IMR-90 (cell line): ENCODE results near the gene FCRL5. TPM values are rescaled to one million over a fixed set of nuclear protein-coding genes. Genes with fewer than 3 reads are reported as not detected.

ENCODE experiments used
- ATAC-seq: fragments of 200-7000 bp; cut with Tn5 transposase; 2 replicates; pipeline ENCODE4 v1.9.1; 2020; ENCODE audit warnings: low read depth, mild to moderate bottlenecking, moderate library complexity
- BruUV-seq: library from RNA; stranded (reverse); fragments of 400-500 nt; replicated peaks from 2 replicates; lab custom pipeline; 2021; lab: Mats Ljungman, UMichigan
- CTCF ChIA-PET: fragments of 300-600 bp; formaldehyde crosslinking; extraction: SDS; loops from one replicate; lab custom pipeline; 2021; ENCODE audit warnings: antibody characterized with exemption; lab: Yijun Ruan, JAX
- POLR2A ChIA-PET: fragments of 300-600 bp; sonication (Branson Sonifier 250); formaldehyde crosslinking; loops from one replicate; lab custom pipeline; 2022; ENCODE audit warnings: antibody characterized with exemption; ENCODE audit not compliant: unreplicated experiment; lab: Charles Lee
- DNase-seq: peaks from one replicate; pipeline ENCODE4 v3.0.0; 2013
- H2AFZ ChIP-seq: replicated peaks from 2 replicates; pipeline ENCODE3; 2013; ENCODE audit warnings: low read length, mild to moderate bottlenecking; ENCODE audit not compliant: poor library complexity
- H2AK5ac ChIP-seq: 2 replicates; pipeline ENCODE4 v1.6.1; 2013; ENCODE audit warnings: low read depth, low read length, inconsistent platforms
- H2AK9ac ChIP-seq: replicated peaks from 2 replicates; pipeline ENCODE3; 2013; ENCODE audit warnings: mild to moderate bottlenecking, low read depth, low read length, moderate library complexity; ENCODE audit not compliant: poor library complexity
- H2BK120ac ChIP-seq: 2 replicates; pipeline ENCODE4 v1.6.1; 2013; ENCODE audit warnings: low read depth, low read length, inconsistent platforms
- H2BK15ac ChIP-seq: 3 replicates; pipeline ENCODE4 v1.6.1; 2013; ENCODE audit warnings: low read depth, low read length, inconsistent platforms
- H2BK20ac ChIP-seq: 2 replicates; pipeline ENCODE4 v1.6.1; 2013; ENCODE audit warnings: low read depth, mild to moderate bottlenecking, inconsistent platforms, low read length, moderate library complexity
- H2BK5ac ChIP-seq: 2 replicates; pipeline ENCODE4 v1.6.1; 2013; ENCODE audit warnings: mild to moderate bottlenecking, low read depth, low read length, inconsistent platforms; ENCODE audit not compliant: poor library complexity, severe bottlenecking
- H3K14ac ChIP-seq: replicated peaks from 2 replicates; pipeline ENCODE4 v1.6.1; 2013; ENCODE audit warnings: low read depth, low read length, inconsistent platforms
- H3K18ac ChIP-seq: 2 replicates; pipeline ENCODE4 v1.6.1; 2013; ENCODE audit warnings: low read depth, low read length, control low read depth
- H3K23ac ChIP-seq: 2 replicates; pipeline ENCODE4 v1.6.1; 2013; ENCODE audit warnings: low read depth, low read length, inconsistent platforms
- H3K27ac ChIP-seq: 2 replicates; pipeline ENCODE4 v1.5.1; 2013; ENCODE audit warnings: mild to moderate bottlenecking, control low read depth, low read length; ENCODE audit not compliant: insufficient read depth
- H3K27me3 ChIP-seq: 2 replicates; pipeline ENCODE4 v1.6.1; 2013; ENCODE audit warnings: low read length; ENCODE audit not compliant: control insufficient read depth, insufficient read depth
- H3K36me3 ChIP-seq: 2 replicates; pipeline ENCODE4 v1.6.1; 2013; ENCODE audit warnings: low read length, mixed read lengths; ENCODE audit not compliant: control insufficient read depth, insufficient read depth
- H3K4ac ChIP-seq: 2 replicates; pipeline ENCODE4 v1.6.1; 2013; ENCODE audit warnings: low read depth, low read length, inconsistent platforms
- H3K4me1 ChIP-seq: 2 replicates; pipeline ENCODE4 v1.6.1; 2013; ENCODE audit warnings: low read length, mixed read lengths; ENCODE audit not compliant: control insufficient read depth, insufficient read depth
- H3K4me2 ChIP-seq: 2 replicates; pipeline ENCODE4 v1.6.1; 2013; ENCODE audit warnings: low read depth, mild to moderate bottlenecking, control low read depth, low read length, moderate library complexity
- H3K4me3 ChIP-seq: 2 replicates; pipeline ENCODE4 v1.5.1; 2013; ENCODE audit warnings: low read depth, mild to moderate bottlenecking, control low read depth, low read length, moderate library complexity; ENCODE audit not compliant: insufficient read depth
- H3K56ac ChIP-seq: 2 replicates; pipeline ENCODE4 v1.6.1; 2013; ENCODE audit warnings: low read length, inconsistent platforms; ENCODE audit not compliant: insufficient read depth; ENCODE audit errors: extremely low read depth
- H3K79me1 ChIP-seq, 2 experiments: 2 replicates each; pipeline ENCODE4 v1.6.1; 2013; ENCODE audit warnings: low read length in 2 of 2, inconsistent platforms in 1 of 2, low read depth in 1 of 2
- H3K9ac ChIP-seq: 2 replicates; pipeline ENCODE4 v1.6.1; 2013; ENCODE audit warnings: low read depth, low read length, control low read depth
- H3K9me1 ChIP-seq: 2 replicates; pipeline ENCODE4 v1.6.1; 2013; ENCODE audit warnings: low read length, inconsistent platforms; ENCODE audit not compliant: insufficient read depth
- H3K9me3 ChIP-seq: 2 replicates; pipeline ENCODE4 v1.6.1; 2013; ENCODE audit warnings: low read length; ENCODE audit not compliant: control insufficient read depth, insufficient read depth
- H4K20me1 ChIP-seq: 2 replicates; pipeline ENCODE4 v1.6.1; 2013; ENCODE audit warnings: low read length, inconsistent platforms; ENCODE audit not compliant: insufficient read depth
- H4K5ac ChIP-seq: 2 replicates; pipeline ENCODE4 v1.6.1; 2013; ENCODE audit warnings: mild to moderate bottlenecking, low read depth, low read length, control low read depth
- H4K8ac ChIP-seq, 2 experiments: 2 replicates each; pipeline ENCODE4 v1.6.1; 2013; ENCODE audit warnings: low read depth in 2 of 2, low read length in 2 of 2, control low read depth in 1 of 2, inconsistent platforms in 1 of 2
- H4K91ac ChIP-seq: 2 replicates; pipeline ENCODE4 v1.6.1; 2013; ENCODE audit warnings: low read depth, low read length, inconsistent platforms; ENCODE audit not compliant: insufficient read depth
- BHLHE40 ChIP-seq: fragments of 150-350 bp; IDR thresholded peaks from 2 replicates; pipeline ENCODE4 v1.6.1; 2016; ENCODE audit warnings: mild to moderate bottlenecking, low read depth, low read length
- CEBPB ChIP-seq: IDR thresholded peaks from 2 replicates; pipeline ENCODE4 v1.6.1; 2012; ENCODE audit warnings: low read depth, low read length, improper control_type of control experiment
- CHD1 ChIP-seq: IDR thresholded peaks from 2 replicates; pipeline ENCODE4 v1.6.1; 2012; ENCODE audit warnings: low read depth, low read length, improper control_type of control experiment
- ELK1 ChIP-seq: fragments of 150-350 bp; IDR thresholded peaks from 2 replicates; pipeline ENCODE4 v1.6.1; 2016; ENCODE audit warnings: low read depth, mild to moderate bottlenecking, low read length, moderate library complexity, borderline replicate concordance
- FOS ChIP-seq: fragments of 150-350 bp; IDR thresholded peaks from 2 replicates; pipeline ENCODE4 v1.6.1; 2016; ENCODE audit warnings: low read depth, low read length
- MAFK ChIP-seq: IDR thresholded peaks from 2 replicates; pipeline ENCODE4 v1.6.1; 2012; ENCODE audit warnings: low read depth, low read length, improper control_type of control experiment
- MAZ ChIP-seq: IDR thresholded peaks from 2 replicates; pipeline ENCODE4 v1.6.1; 2012; ENCODE audit warnings: low read depth, mild to moderate bottlenecking, low read length, improper control_type of control experiment, moderate library complexity, borderline replicate concordance
- MXI1 ChIP-seq: IDR thresholded peaks from 2 replicates; pipeline ENCODE4 v1.6.1; 2012; ENCODE audit warnings: low read depth, mild to moderate bottlenecking, low read length, moderate library complexity, borderline replicate concordance
- NFE2L2 ChIP-seq: fragments of 150-350 bp; IDR thresholded peaks from 2 replicates; pipeline ENCODE4 v1.6.1; 2016; ENCODE audit warnings: low read depth, mild to moderate bottlenecking, low read length
- POLR2A ChIP-seq: IDR thresholded peaks from 2 replicates; pipeline ENCODE4 v1.6.1; 2012; ENCODE audit warnings: mild to moderate bottlenecking, low read depth, low read length
- RAD21 ChIP-seq: IDR thresholded peaks from 2 replicates; pipeline ENCODE4 v1.6.1; 2012; ENCODE audit warnings: low read length, improper control_type of control experiment
- RCOR1 ChIP-seq: IDR thresholded peaks from 2 replicates; pipeline ENCODE4 v1.6.1; 2012; ENCODE audit warnings: mild to moderate bottlenecking, low read length, improper control_type of control experiment; ENCODE audit not compliant: insufficient replicate concordance
- RFX5 ChIP-seq: IDR thresholded peaks from 2 replicates; pipeline ENCODE4 v1.8.0; 2012; ENCODE audit warnings: low read depth, mild to moderate bottlenecking, low read length, moderate library complexity
- SMC3 ChIP-seq: fragments of 150-350 bp; IDR thresholded peaks from 2 replicates; pipeline ENCODE4 v1.6.1; 2016; ENCODE audit warnings: low read depth, mild to moderate bottlenecking, antibody characterized with exemption, low read length, moderate library complexity
- USF2 ChIP-seq: fragments of 150-350 bp; IDR thresholded peaks from 2 replicates; pipeline ENCODE4 v1.6.1; 2017; ENCODE audit warnings: mild to moderate bottlenecking, antibody characterized with exemption, low read length, low read depth
- WGBS, 2 experiments: methylation state at CpG; one replicate each; pipeline versions ENCODE4 v1.1.5 to v1.1.7; 2013; ENCODE audit warnings: missing lambda C conversion rate in 2 of 2; ENCODE audit not compliant: insufficient read length in 1 of 2; ENCODE audit errors: extremely low coverage in 2 of 2; 5-methylcytosine and 5-hydroxymethylcytosine counted together
- dilution Hi-C: fragments of 300-500 bp; cut with HindIII; formaldehyde crosslinking; loops from one replicate; pipeline ENCODE4 v1.14.3; 2018; ENCODE audit warnings: low sequenced_read_pairs; ENCODE audit not compliant: unreplicated experiment
- in situ Hi-C: fragments of 300-500 bp; cut with MboI; formaldehyde crosslinking; loops from 3 replicates; pipeline ENCODE4 v1.14.3; 2019; ENCODE audit warnings: low sequenced_read_pairs, inconsistent platforms, mixed read lengths
- intact Hi-C: fragments of 100-400 bp; cut with micrococcal nuclease; formaldehyde crosslinking; loops from 2 replicates; pipeline ENCODE4 v1.10.0; 2022
- polyA plus RNA-seq, 3 experiments: library from polyadenylated mRNA; depleted of rRNA; stranded (reverse); fragments of >200 nt; gene quantifications; 2 replicates each; pipeline ENCODE4 v1.2.3, GENCODE V29; 2012; ENCODE audit warnings: low replicate concordance in 1 of 3
- total RNA-seq: library from RNA; depleted of rRNA; stranded (reverse); fragments of >200 nt; gene quantifications from 2 replicates; pipeline ENCODE4 v1.2.3, GENCODE V29; 2012

Gene FCRL5
- total and polyA plus RNA-seq, 2 of the 4 experiments (the other 2 are of a cell fraction), result not detected

DNA sequence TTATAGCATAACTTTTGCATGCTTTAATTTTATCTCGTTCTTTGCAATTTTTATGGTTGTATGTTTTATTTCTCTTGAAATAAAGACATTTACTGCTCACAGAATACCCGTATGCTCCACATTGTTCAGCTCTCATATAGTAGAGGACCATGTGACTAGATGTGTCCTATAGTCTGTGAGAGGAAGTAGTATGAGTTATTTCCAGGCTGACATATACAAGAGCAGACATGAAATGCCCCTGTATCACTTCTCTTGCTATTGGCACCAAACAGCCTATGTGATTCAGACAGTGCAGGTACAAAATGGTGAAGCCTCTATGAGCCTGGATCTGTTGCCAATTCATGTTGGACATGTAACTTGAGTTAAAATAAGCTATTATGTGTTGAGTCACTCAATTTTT is 5.8 kb upstream of the FCRL5 start:
- Histone ChIP-seq H2AK5ac (no peak overlapping the region), H2BK20ac (no peak overlapping the region), H2BK5ac (no peak overlapping the region), H3K9me1 (no peaks in the 10 kb centered on the region), H2AFZ (no peak overlapping the region), H3K9ac (no peak overlapping the region), H3K4me1 (no peaks in the 10 kb centered on the region), H3K27ac (no peak overlapping the region), H2BK15ac (no peak overlapping the region), H4K8ac (no peak overlapping the region), H3K56ac (no peak overlapping the region), H3K18ac (no peak overlapping the region), H3K14ac (no peak overlapping the region), H3K79me1 (no peaks in the 10 kb centered on the region), H3K36me3 (no peaks in the 10 kb centered on the region), H3K23ac (no peak overlapping the region), H4K5ac (no peak overlapping the region), H3K4me3 (no peak overlapping the region), H3K4me2 (no peak overlapping the region), H2BK120ac (no peak overlapping the region), H3K27me3 (no peaks in the 10 kb centered on the region), H3K4ac (no peak overlapping the region), H3K9me3 (no peaks in the 10 kb centered on the region), H4K91ac (no peak overlapping the region), H4K20me1 (no peaks in the 10 kb centered on the region), H2AK9ac (no peak overlapping the region)
- dilution Hi-C loops (no loop called here), in situ Hi-C loops (no loop called here), intact Hi-C loops (no loop called here)
- no TSS peak for BruUV-seq
- WGBS, 2 experiments, result no CpG with 5 or more reads among the region's 2 CpGs
- ATAC-seq, result no peak
- TF ChIP-seq USF2 (no peak), BHLHE40 (no peak), RFX5 (no peak), MAFK (no peak), ELK1 (no peak), SMC3 (no peak), RAD21 (no peak), FOS (no peak), POLR2A (no peak), CEBPB (no peak), MAZ (no peak), MXI1 (no peak), CHD1 (no peak), NFE2L2 (no peak), RCOR1 (no peak)
- CTCF ChIA-PET, result no interaction called here
- no peak for DNase-seq
- POLR2A ChIA-PET, result no interaction called here
